Spleen (tissue), 7 donors: ENCODE results near the gene PLAC8L1.

Experiments
- CTCF ChIP-seq, 11 experiments: fragments of 200-600 bp in 7 of 11; fragments of 450-650 bp in 4 of 11; sonication (generic) in 4 of 11; IDR thresholded peaks in 8 of 11; conservative IDR thresholded peaks in 3 of 11; 1 replicate in 7 of 11; 2 replicates in 4 of 11; pipeline versions ENCODE4 v1.4.0 to v1.8.0; 2016 to 2021; ENCODE audit warnings: antibody characterized with exemption in 11 of 11, inconsistent platforms in 4 of 11, mild to moderate bottlenecking in 1 of 11
- POLR2A ChIP-seq, 3 donors: fragments of 450-650 bp; IDR thresholded peaks; one replicate each; pipeline ENCODE4 v1.5.1; 2017; ENCODE audit warnings: antibody characterized with exemption in 3 of 3, mild to moderate bottlenecking in 1 of 3
- POLR2AphosphoS5 ChIP-seq, 3 donors: sonication (generic); formaldehyde crosslinking; IDR thresholded peaks; one replicate each; pipeline ENCODE4 v1.5.1; 2017; ENCODE audit warnings: antibody characterized with exemption in 3 of 3
- donor health status: DM: no; HTN: no; CAD: no; lungs with moderate emphysema.
- donor health status: DM: no; HTN: no; CAD: no.
- donor health status: DM: no; HTN: no; CAD: no.

GRCh38 chr5:146042628-146043279, 62.6 kb downstream of the PLAC8L1 start:
- TF ChIP-seq POLR2A (IDR thresholded peaks at IDR 0.05) (no peak), CTCF (IDR thresholded peaks at IDR 0.05 in 8 of 11, conservative IDR thresholded peaks at IDR 0.05 in 3 of 11) (no peak), POLR2AphosphoS5 (IDR thresholded peaks at IDR 0.05) (no peak)
